Measurements from ENCODE around the gene ADRA2C. TPM values are rescaled to one million over a fixed set of nuclear protein-coding genes. Genes with fewer than 3 reads are reported as not detected.

The ADRA2C gene
- total RNA-seq, 4 donors from 2014 or later: 0.85 to 8.9 (median 4.4) TPM

GRCh38 chr4:3727847-3728469, 38.2 kb upstream of the ADRA2C start:
- no peak for TF ChIP-seq CTCF (IDR thresholded peaks at IDR 0.05; ENCODE audit: low read depth)

- no peak for TF ChIP-seq CTCF (IDR thresholded peaks at IDR 0.05; ENCODE audit: low read depth)
Measured at GRCh38 chr4:3729188-3729881, 36.9 kb upstream of the ADRA2C start.

- TF ChIP-seq CTCF (IDR thresholded peaks at IDR 0.05; ENCODE audit: low read depth): no peak
Measured at GRCh38 chr4:3729882-3730226, 36.3 kb upstream of the ADRA2C start.

GRCh38 chr4:3730422-3731190, 35.6 kb upstream of the ADRA2C start:
- TF ChIP-seq CTCF (IDR thresholded peaks at IDR 0.05; ENCODE audit: low read depth): no peak

DNA sequence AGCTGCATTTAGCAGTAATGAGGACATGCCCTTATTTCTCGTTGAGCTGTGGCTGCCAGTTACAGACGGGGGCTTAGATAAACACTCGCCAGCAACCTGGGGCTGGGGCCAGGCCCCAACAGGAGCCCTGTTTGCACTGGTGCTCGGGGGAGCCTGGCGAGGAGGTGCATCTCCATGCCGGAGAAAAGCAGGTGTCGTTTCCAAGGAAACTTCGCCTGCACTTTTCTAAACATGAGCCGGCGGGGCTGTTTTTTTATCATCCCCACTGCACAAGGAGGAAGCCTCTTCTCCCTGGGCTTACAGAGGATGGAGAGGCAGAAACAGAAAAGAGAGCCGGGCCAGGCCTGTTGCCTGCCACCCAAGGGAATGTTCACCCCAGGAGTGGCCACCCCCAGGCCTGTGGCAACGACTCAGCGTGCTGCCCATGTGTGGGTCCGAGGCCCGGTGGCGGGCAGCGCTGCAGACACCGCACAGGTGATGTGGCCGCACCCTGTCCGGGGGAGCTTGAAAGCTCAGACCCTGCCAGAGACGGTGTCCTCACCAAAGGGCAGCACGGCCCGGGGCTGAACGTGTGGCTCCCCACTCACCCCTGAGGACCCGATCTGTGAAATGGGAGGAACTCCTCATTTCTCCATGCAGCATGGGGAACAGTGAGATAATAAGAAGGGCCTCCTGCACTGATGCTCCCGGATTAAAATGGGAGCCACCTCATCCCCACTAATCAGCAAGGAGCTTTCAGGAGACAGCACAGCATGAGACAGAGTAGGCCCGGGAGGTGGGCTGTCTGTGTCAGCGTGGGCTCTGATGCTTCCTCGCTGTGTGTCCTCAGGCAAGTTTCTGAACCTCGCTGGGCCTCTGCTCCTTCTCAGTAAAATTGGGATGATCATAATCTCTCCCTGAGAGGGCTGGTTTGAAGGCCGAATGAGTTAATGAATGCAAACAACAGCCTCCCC, 33.8 kb upstream of the ADRA2C start:
- TF ChIP-seq CTCF (IDR thresholded peaks at IDR 0.05; ENCODE audit: low read depth): no peak

GRCh38 chr4:3733195-3733594, 33.0 kb upstream of the ADRA2C start:
- TF ChIP-seq CTCF (IDR thresholded peaks at IDR 0.05; ENCODE audit: low read depth): no peak

Data from subcutaneous adipose tissue (tissue), 4 donors.